Nephron progenitor cell (in vitro differentiated cells): ENCODE results near the gene CCDC32.

ENCODE experiments used
- DNase-seq: peaks from one replicate; pipeline ENCODE4 v3.0.0; 2021
- H3K27ac Mint-ChIP-seq: 2 replicates; pipeline ENCODE4 v1.8.0; 2021; ENCODE audit warnings: mild to moderate bottlenecking, moderate library complexity, mixed read lengths
- H3K27me3 Mint-ChIP-seq: 2 replicates; pipeline ENCODE4 v1.8.0; 2021; ENCODE audit warnings: mild to moderate bottlenecking, low read depth, mixed read lengths; ENCODE audit not compliant: poor library complexity
- H3K36me3 Mint-ChIP-seq: 2 replicates; pipeline ENCODE4 v1.8.0; 2021; ENCODE audit warnings: low read depth, mixed read lengths
- H3K4me1 Mint-ChIP-seq: 2 replicates; pipeline ENCODE4 v1.8.0; 2021; ENCODE audit warnings: mixed read lengths
- H3K4me3 Mint-ChIP-seq: 2 replicates; pipeline ENCODE4 v1.8.0; 2021; ENCODE audit warnings: mild to moderate bottlenecking, moderate library complexity, mixed read lengths
- H3K9me3 Mint-ChIP-seq: 2 replicates; pipeline ENCODE4 v1.8.0; 2021; ENCODE audit warnings: mild to moderate bottlenecking, moderate library complexity, mixed read lengths
- CTCF ChIP-seq: fragments of 200-600 bp; sonication (generic); IDR thresholded peaks from 2 replicates; pipeline ENCODE4 v1.5.0; 2021; ENCODE audit warnings: antibody characterized with exemption

The CCDC32 gene

GRCh38 chr15:40564591-40565332, at the start of gene CCDC32:
Gene CCDC32 (minus strand): TSS chr15:40565042. CDS start chr15:40563015, 2,027 bp downstream.
- peak; percentile 91 for DNase-seq
- H3K36me3 Mint-ChIP-seq = peaks cover 19% of the 10 kb centered on the region
- peak within 1 kb of the TSS; percentile 92 for H3K27ac Mint-ChIP-seq
- H3K4me1 Mint-ChIP-seq = peaks cover 44% of the 10 kb centered on the region
- peaks cover 12% of the 10 kb centered on the region for H3K27me3 Mint-ChIP-seq
- peak within 1 kb of the TSS; percentile 95 for H3K4me3 Mint-ChIP-seq
- no peaks in the 10 kb centered on the region for H3K9me3 Mint-ChIP-seq
- no peak for TF ChIP-seq CTCF

GRCh38 chr15:40613080-40613479, 48.2 kb upstream of the CCDC32 start:
- no peaks in the 10 kb centered on the region for H3K4me1 Mint-ChIP-seq
- no peak overlapping the region for H3K4me3 Mint-ChIP-seq
- no peak overlapping the region for H3K27ac Mint-ChIP-seq
- TF ChIP-seq CTCF = no peak
- no peaks in the 10 kb centered on the region for H3K27me3 Mint-ChIP-seq
- DNase-seq = no peak
- peaks cover 27% of the 10 kb centered on the region for H3K36me3 Mint-ChIP-seq
- H3K9me3 Mint-ChIP-seq = no peaks in the 10 kb centered on the region

- peaks cover 4% of the 10 kb centered on the region for H3K9me3 Mint-ChIP-seq
- TF ChIP-seq CTCF = no peak
- DNase-seq = no peak
- no peak overlapping the region for H3K27ac Mint-ChIP-seq
- H3K4me3 Mint-ChIP-seq = no peak overlapping the region
- H3K36me3 Mint-ChIP-seq = peaks cover 21% of the 10 kb centered on the region
- H3K27me3 Mint-ChIP-seq = no peaks in the 10 kb centered on the region
- no peaks in the 10 kb centered on the region for H3K4me1 Mint-ChIP-seq
Observed at GRCh38 chr15:40603935-40604334, 39.1 kb upstream of the CCDC32 start.

GRCh38 chr15:40600956-40601355, 36.1 kb upstream of the CCDC32 start:
- H3K4me1 Mint-ChIP-seq = peaks cover under 1% of the 10 kb centered on the region
- no peaks in the 10 kb centered on the region for H3K27me3 Mint-ChIP-seq
- H3K4me3 Mint-ChIP-seq = no peak overlapping the region
- no peak overlapping the region for H3K27ac Mint-ChIP-seq
- DNase-seq = no peak
- peaks cover 16% of the 10 kb centered on the region for H3K36me3 Mint-ChIP-seq
- H3K9me3 Mint-ChIP-seq = peaks cover 4% of the 10 kb centered on the region
- no peak for TF ChIP-seq CTCF

DNA sequence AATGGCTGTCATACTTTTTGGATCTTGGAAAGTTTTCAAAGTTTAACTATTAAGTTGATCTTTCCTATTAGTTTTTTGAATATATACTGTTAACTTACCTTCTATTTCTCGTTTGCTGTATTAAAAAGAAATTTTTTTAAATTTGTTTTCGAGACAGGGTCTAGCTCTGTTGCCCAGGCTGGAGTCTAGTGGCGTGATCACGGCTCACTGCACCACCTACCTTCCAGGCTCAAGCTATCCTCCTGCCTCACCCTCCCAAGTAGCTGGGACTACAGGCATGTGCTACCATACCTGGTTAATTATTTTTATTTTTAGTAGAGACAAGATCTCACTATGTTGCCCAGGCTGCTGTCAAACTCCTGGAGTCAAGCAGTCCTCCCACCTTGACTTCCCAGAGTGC, 33.8 kb upstream of the CCDC32 start:
- peaks cover 10% of the 10 kb centered on the region for H3K4me1 Mint-ChIP-seq
- no peak for TF ChIP-seq CTCF
- peaks cover 4% of the 10 kb centered on the region for H3K9me3 Mint-ChIP-seq
- no peak overlapping the region for H3K27ac Mint-ChIP-seq
- H3K4me3 Mint-ChIP-seq = no peak overlapping the region
- peaks cover 16% of the 10 kb centered on the region for H3K36me3 Mint-ChIP-seq
- no peak for DNase-seq
- peaks cover 1% of the 10 kb centered on the region for H3K27me3 Mint-ChIP-seq

GRCh38 chr15:40598126-40598525, 33.3 kb upstream of the CCDC32 start:
- H3K36me3 Mint-ChIP-seq = peaks cover 13% of the 10 kb centered on the region
- H3K4me1 Mint-ChIP-seq = peaks cover 10% of the 10 kb centered on the region
- H3K27me3 Mint-ChIP-seq = peaks cover 3% of the 10 kb centered on the region
- TF ChIP-seq CTCF = no peak
- H3K4me3 Mint-ChIP-seq = no peak overlapping the region
- H3K27ac Mint-ChIP-seq = no peak overlapping the region
- no peak for DNase-seq
- peaks cover 4% of the 10 kb centered on the region for H3K9me3 Mint-ChIP-seq
